ENCODE data around the gene SLC6A7.

SLC6A7 gene

GRCh38 chr5:150181027-150181426 is 8.8 kb upstream of the SLC6A7 start:
- Histone ChIP-seq H3K36me3 (no peaks in the 10 kb centered on the region), H3K4me3 (ENCODE audit: low read depth, low read length) (no peak overlapping the region), H3K27ac (peak overlapping the region; percentile 2; the same call in 1 of the 2 replicates), H3K27me3 (ENCODE audit: insufficient read depth, low read depth, severe bottlenecking) (no peaks in the 10 kb centered on the region), H3K9me3 (ENCODE audit: severe bottlenecking) (no peaks in the 10 kb centered on the region)
- TF ChIP-seq CTCF (IDR thresholded peaks at IDR 0.05; ENCODE audit: low read depth, low read length) = no peak
- no peak for DNase-seq

GRCh38 chr5:150181766-150182545 is 7.9 kb upstream of the SLC6A7 start:
- TF ChIP-seq CTCF (IDR thresholded peaks at IDR 0.05; ENCODE audit: low read depth, low read length) = no peak
- Histone ChIP-seq H3K4me3 (ENCODE audit: low read depth, low read length) (no peak overlapping the region), H3K27me3 (ENCODE audit: insufficient read depth, low read depth, severe bottlenecking) (no peaks in the 10 kb centered on the region), H3K36me3 (no peaks in the 10 kb centered on the region), H3K27ac (no peak overlapping the region), H3K9me3 (ENCODE audit: severe bottlenecking) (no peaks in the 10 kb centered on the region)
- no peak for DNase-seq

- H3K36me3 ChIP-seq = no peaks in the 10 kb centered on the region
- no peak for TF ChIP-seq CTCF (IDR thresholded peaks at IDR 0.05; ENCODE audit: low read depth, low read length)
- no peaks in the 10 kb centered on the region for H3K9me3 ChIP-seq (ENCODE audit: severe bottlenecking)
- H3K27me3 ChIP-seq (ENCODE audit: insufficient read depth, low read depth, severe bottlenecking) = no peaks in the 10 kb centered on the region
- no peak overlapping the region for H3K4me3 ChIP-seq (ENCODE audit: low read depth, low read length)
- no peak for DNase-seq
- no peak overlapping the region for H3K27ac ChIP-seq
Observed at GRCh38 chr5:150182774-150183173, 7.1 kb upstream of the SLC6A7 start.

- Histone ChIP-seq H3K4me3 (ENCODE audit: low read depth, low read length) (no peak overlapping the region), H3K27me3 (ENCODE audit: insufficient read depth, low read depth, severe bottlenecking) (no peaks in the 10 kb centered on the region), H3K36me3 (no peaks in the 10 kb centered on the region), H3K9me3 (ENCODE audit: severe bottlenecking) (no peaks in the 10 kb centered on the region), H3K27ac (no peak overlapping the region)
- no peak for TF ChIP-seq CTCF (IDR thresholded peaks at IDR 0.05; ENCODE audit: low read depth, low read length)
- no peak for DNase-seq
Observed at GRCh38 chr5:150183436-150183835, 6.4 kb upstream of the SLC6A7 start.

GRCh38 chr5:150184006-150184405 is 5.9 kb upstream of the SLC6A7 start:
- no peak for TF ChIP-seq CTCF (IDR thresholded peaks at IDR 0.05; ENCODE audit: low read depth, low read length)
- DNase-seq = no peak
- no peak overlapping the region for H3K4me3 ChIP-seq (ENCODE audit: low read depth, low read length)
- no peaks in the 10 kb centered on the region for H3K36me3 ChIP-seq
- no peak overlapping the region for H3K27ac ChIP-seq
- H3K9me3 ChIP-seq (ENCODE audit: severe bottlenecking) = no peaks in the 10 kb centered on the region
- no peaks in the 10 kb centered on the region for H3K27me3 ChIP-seq (ENCODE audit: insufficient read depth, low read depth, severe bottlenecking)

All from WERI-Rb-1 (cell line).